ENCODE results near the gene MEF2C.

MEF2C gene

GRCh38 chr5:88888291-88888690 is 5.3 kb upstream of the MEF2C start:
- no peak for DNase-seq

DNA sequence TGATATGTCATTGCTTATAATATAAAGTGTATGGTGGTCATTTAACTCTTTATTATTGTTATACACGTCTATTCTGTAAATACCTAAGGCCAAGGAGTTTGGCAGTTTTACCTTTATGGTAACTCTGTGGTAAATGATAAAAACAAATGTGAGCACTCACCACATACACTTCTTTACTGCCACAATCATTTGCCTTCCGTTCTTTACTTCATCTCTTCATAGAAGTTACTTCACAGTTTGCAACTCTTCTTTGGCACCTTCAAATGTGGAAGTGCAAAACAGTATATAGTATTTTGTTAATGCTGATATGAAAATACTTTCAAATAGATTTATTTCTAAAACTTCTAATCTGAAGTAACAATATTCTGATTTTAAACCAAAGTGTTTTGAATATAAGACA is 4.4 kb upstream of the MEF2C start:
- DNase-seq = no peak

- DNase-seq = no peak
Observed at GRCh38 chr5:88886746-88887341, 3.9 kb upstream of the MEF2C start.

DNA sequence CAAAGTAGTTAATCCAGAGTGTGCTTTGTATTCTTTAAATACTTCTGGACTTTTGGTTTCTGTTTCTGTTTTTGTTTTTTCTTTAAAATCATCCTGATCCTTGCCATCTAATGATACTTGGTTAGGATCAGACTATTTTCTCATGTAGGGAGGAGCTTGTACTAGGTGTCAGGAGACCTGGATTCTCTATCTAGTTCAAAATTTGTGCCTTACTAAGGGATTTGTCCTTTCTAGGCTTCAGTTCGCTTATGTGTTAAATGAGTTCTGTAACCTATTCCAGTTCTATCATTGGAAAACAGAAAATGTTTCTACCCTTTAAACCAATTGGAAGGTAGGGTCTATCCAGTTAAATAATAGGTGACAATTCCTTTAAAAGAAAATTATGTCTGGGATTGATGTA is 3.3 kb upstream of the MEF2C start:
- DNase-seq = no peak

- no peak for DNase-seq
Observed at GRCh38 chr5:88885002-88885401, 2.0 kb upstream of the MEF2C start.

GRCh38 chr5:88884608-88884877 is 1.6 kb upstream of the MEF2C start:
- DNase-seq = no peak

DNA sequence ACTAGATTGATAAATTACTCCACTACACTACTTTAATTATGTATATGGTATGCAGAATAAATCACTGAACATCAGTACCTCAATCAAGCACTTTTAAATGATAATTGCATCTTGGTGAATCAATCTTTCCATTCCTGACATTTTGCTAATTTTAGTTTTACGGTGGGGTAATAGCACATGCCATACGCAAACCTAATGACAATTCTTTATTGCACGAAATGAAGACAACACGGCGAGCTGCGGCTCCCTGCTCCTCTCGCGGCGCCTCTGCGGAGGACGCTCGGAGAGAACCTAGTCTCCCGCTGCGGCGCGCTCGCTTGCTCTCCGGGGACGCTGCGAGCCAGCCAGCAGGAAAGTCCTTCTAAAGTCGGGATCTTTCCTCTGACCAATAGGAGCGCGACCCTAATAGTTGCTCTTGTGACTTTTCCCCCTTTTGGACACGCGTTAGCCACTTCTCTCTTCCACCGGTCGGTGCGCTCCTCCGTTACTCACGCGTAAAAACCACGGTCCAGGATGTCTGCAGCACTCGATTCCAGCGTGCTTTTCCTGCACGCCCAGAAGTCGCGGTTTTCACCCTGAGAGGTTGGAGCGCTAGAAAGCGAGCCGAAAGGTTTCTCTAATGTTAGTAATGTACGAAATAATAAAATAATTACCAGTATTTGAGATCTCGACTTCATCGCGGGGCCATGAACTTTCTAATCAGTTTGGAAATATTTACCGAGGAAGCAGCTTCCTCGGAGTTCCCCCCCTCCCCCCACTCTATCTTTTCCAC is 1.0 kb upstream of the MEF2C start:
- peak; percentile 80 for DNase-seq

- no peak for DNase-seq
Observed at GRCh38 chr5:88882276-88883038, 527 bp downstream of the MEF2C start.

DNA sequence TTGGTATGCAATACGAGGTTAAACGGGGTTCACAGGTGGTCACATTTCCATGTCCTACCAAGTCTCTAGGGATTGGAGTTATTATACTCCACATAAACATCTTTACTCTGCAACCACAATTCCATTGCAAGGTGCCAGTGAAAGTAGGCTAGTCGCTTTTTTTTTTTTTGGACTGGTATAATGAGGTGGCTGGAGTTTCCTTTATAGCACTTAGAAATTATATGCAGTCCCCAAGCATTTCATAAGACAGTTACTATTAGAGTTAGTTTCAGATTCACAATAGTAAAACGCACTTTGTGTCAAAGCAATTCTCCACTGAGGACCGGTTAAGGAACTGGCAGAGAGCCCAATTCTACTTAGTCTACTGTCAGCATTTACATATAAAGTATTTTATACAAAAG is 1.4 kb downstream of the MEF2C start:
- peak; percentile 40 for DNase-seq

- no peak for DNase-seq
Observed at GRCh38 chr5:88880201-88880600, 2.8 kb downstream of the MEF2C start.

- no peak for DNase-seq
Observed at GRCh38 chr5:88879724-88880123, 3.3 kb downstream of the MEF2C start.

- peak; percentile 59 for DNase-seq
Observed at GRCh38 chr5:88878976-88879375, 4.0 kb downstream of the MEF2C start.

DNA sequence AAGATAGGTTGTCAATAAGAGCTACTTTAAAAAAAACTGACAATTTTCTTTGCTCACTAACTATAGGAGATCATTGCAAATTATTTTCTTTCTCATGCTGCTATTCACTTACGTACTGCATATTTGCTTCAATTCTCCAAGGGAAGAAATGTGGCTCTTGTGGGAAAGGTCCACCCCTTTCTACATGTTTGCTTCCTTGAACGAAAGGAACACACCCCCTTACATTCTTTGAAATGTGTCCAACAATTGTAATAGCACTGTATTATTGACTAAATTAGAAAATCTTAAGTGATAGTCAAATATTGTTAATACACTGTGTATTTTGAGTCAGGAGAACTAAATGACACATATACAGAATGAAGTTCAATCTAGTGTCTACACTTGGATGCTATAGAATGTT is 5.2 kb downstream of the MEF2C start:
- peak; percentile 83 for DNase-seq

GRCh38 chr5:88876714-88877113 is 6.3 kb downstream of the MEF2C start:
- DNase-seq = no peak

GRCh38 chr5:88875341-88876234 is 7.4 kb downstream of the MEF2C start:
- DNase-seq = no peak

DNA sequence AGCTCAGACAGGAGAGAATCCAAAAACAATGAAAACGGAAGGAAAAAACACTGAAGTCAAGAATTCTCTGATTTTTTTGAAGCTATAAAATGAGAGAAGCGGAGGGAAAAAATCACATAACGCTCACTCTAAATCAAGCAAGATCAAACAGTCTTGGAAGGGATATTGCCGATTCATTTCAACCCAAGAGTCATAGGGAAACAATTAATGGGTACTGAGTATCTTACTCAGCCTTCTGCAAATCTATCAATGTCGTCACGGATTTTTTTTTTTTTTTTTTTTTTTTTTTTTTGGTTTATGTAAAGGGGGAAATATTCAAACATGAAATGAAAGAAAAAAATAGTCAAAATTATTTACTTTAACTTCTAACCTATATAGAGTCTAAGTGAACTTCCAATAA is 9.5 kb downstream of the MEF2C start:
- no peak for DNase-seq

GRCh38 chr5:88872971-88873370 is 10.0 kb downstream of the MEF2C start:
- no peak for DNase-seq

DNA sequence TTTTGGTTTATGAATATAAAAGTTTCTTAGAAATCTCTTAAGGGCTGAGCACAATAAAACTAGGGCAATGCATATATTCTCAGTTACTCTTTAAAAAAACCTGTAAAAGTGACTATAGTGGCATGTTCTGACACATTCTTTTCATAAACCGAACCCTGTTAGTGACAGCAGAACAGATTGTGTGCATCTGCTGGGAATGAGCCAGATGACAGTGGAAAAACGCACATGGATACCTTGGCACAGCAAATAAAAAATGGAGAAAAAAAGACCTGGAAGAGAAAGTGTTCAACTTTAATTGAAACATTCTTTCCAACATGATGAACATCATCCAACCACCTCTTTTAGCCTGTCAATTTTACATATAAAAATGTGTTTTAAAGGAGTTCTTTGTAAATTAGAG is 12.7 kb downstream of the MEF2C start:
- no peak for DNase-seq

GRCh38 chr5:88868468-88869068 is 14.4 kb downstream of the MEF2C start:
- DNase-seq = no peak

DNA sequence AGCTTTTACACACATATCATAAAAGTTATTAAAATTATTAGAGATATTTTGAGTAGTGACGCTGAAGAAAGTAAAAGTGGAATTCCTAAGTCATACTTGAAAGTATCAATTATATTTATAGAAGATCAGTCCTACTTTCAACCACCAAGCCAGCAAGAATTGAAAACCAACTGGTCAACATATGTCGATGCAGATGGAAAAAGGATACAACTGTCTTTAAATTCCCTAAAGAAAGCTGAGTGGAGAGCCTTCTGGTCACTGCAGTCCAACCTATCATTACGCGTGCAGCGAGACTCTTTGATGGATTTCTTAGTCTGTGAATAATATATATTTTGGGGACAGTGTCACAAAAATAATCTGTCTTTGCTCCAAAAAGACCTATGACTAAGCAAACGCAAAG is 15.3 kb downstream of the MEF2C start:
- DNase-seq = no peak

- no peak for DNase-seq
Observed at GRCh38 chr5:88863523-88863922, 19.5 kb downstream of the MEF2C start.

GRCh38 chr5:88862547-88863175 is 20.3 kb downstream of the MEF2C start:
- no peak for DNase-seq

Data from fibroblast of skin of back (primary cell).